SU-DHL-6 (cell line): ENCODE data around the gene ZBTB37.

ENCODE experiments used
- CTCF ChIP-seq: fragments of 200-600 bp; sonication (generic); IDR thresholded peaks from one replicate; pipeline ENCODE4 v1.5.1; 2017; ENCODE audit warnings: antibody characterized with exemption, mild to moderate bottlenecking, low read length, moderate library complexity; ENCODE audit not compliant: insufficient read depth, poor library complexity, severe bottlenecking
- EZH2phosphoT487 ChIP-seq: fragments of 200-600 bp; sonication (generic), shearing (Covaris generic); conservative IDR thresholded peaks from 2 replicates; pipeline ENCODE4 v1.6.1; 2018; ENCODE audit warnings: mild to moderate bottlenecking, antibody characterized with exemption, low read length, moderate library complexity, mixed read lengths

GRCh38 chr1:173884701-173885100 lies 16.5 kb downstream of the ZBTB37 start:
- TF ChIP-seq CTCF = no peak
- TF ChIP-seq EZH2phosphoT487 = no peak
